GM19397 (cell line): ENCODE measurements around the gene DENND6A.

Experiments
- ATAC-seq: cut with Tn5 transposase; IDR thresholded peaks from one replicate; pipeline ENCODE4 v1.9.1; 2021; ENCODE audit warnings: mild to moderate bottlenecking, moderate library complexity; ENCODE audit not compliant: unreplicated experiment

DENND6A gene

GRCh38 chr3:57582474-57583168, 110.3 kb downstream of the DENND6A start:
- no peak for ATAC-seq

- no peak for ATAC-seq
These were observed 115.1 kb downstream of the DENND6A start for GRCh38 chr3:57577801-57578200.

DNA sequence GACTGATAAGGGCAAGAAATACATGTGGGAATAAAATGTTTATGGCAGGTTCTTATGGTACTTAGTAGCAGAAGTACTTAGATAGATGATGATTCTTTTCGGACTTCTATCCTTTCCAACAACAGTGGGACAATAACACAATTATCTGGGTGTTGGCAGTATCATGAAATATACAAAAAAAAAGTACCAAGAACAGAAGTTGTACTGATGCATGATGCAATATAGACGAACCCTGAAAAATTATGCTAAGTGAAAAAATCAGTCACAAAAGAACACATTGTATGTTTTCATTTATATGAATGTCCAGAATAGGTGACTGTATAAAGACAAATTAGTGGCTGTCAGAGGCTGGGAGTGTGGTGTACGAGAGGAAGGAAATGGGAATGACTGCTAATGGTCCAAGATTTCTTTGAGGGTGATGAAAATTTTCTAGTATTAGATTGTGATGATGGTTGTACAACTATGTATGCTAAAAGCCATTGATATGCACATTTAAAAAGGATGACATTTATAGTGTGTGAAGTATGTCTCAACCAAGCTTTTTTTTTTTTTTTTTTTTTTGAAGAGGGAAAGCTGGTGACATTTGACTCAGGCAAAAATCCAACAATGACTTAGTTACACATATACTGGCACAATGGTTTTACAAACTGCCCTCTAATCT, 116.8 kb downstream of the DENND6A start:
- ATAC-seq: no peak
